ENCODE data around the gene TRMT5. TPM values are rescaled to one million over a fixed set of nuclear protein-coding genes. Genes with fewer than 3 reads are reported as not detected.

TRMT5 gene
- total and polyA plus RNA-seq, 8 donors: 12.4 to 28.1 (median 23.3) TPM

GRCh38 chr14:60986500-60986899, 5.6 kb upstream of the TRMT5 start:
- peaks cover 0 to 64% of the 10 kb centered on the region in 2 donors for H3K36me3 ChIP-seq
- intact Hi-C loops (cut with DNase I): no loop called here

GRCh38 chr14:60984196-60984595, 3.3 kb upstream of the TRMT5 start:
- no peak for ATAC-seq
- H3K27ac ChIP-seq: peak overlapping the region; percentile 35 to 66
- no peak overlapping the region for H3K4me3 ChIP-seq

More at GRCh38 chr14:60986500-60986899, 5.6 kb upstream of the TRMT5 start:
- no peak for ATAC-seq
- Histone ChIP-seq H3K4me1 (peaks cover 9 to 34% of the 10 kb centered on the region in 2 donors), H3K9me3 (no peaks in the 10 kb centered on the region), H3K27me3 (no peaks in the 10 kb centered on the region), H3K27ac (no peak overlapping the region), H3K4me3 (no peak overlapping the region)
- DNase-seq: no peak
- TF ChIP-seq, protein P1, sequence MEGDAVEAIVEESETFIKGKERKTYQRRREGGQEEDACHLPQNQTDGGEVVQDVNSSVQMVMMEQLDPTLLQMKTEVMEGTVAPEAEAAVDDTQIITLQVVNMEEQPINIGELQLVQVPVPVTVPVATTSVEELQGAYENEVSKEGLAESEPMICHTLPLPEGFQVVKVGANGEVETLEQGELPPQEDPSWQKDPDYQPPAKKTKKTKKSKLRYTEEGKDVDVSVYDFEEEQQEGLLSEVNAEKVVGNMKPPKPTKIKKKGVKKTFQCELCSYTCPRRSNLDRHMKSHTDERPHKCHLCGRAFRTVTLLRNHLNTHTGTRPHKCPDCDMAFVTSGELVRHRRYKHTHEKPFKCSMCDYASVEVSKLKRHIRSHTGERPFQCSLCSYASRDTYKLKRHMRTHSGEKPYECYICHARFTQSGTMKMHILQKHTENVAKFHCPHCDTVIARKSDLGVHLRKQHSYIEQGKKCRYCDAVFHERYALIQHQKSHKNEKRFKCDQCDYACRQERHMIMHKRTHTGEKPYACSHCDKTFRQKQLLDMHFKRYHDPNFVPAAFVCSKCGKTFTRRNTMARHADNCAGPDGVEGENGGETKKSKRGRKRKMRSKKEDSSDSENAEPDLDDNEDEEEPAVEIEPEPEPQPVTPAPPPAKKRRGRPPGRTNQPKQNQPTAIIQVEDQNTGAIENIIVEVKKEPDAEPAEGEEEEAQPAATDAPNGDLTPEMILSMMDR (IDR thresholded peaks at IDR 0.05): no peak

GRCh38 chr14:60981633-60982455, 965 bp upstream of the TRMT5 start:
- peak overlapping the region; percentile 84 to 85 for H3K27ac ChIP-seq
- H3K9me3 ChIP-seq: no peaks in the 10 kb centered on the region
- DNase-seq: no peak
- TF ChIP-seq, protein P1 (IDR thresholded peaks at IDR 0.05): no peak
- peak; percentile 49 for ATAC-seq
- peaks cover 0 to 21% of the 10 kb centered on the region in 2 donors for H3K36me3 ChIP-seq
- no peaks in the 10 kb centered on the region for H3K27me3 ChIP-seq
- H3K4me1 ChIP-seq: peaks cover 9 to 47% of the 10 kb centered on the region in 2 donors
- intact Hi-C loops (cut with DNase I): no loop called here
- H3K4me3 ChIP-seq: peak overlapping the region; percentile 71 to 78

More at GRCh38 chr14:60984196-60984595, 3.3 kb upstream of the TRMT5 start:
- Histone ChIP-seq H3K4me1 (peaks cover 9 to 47% of the 10 kb centered on the region in 2 donors), H3K9me3 (no peaks in the 10 kb centered on the region), H3K36me3 (peaks cover 0 to 41% of the 10 kb centered on the region in 2 donors), H3K27me3 (no peaks in the 10 kb centered on the region)
- TF ChIP-seq, protein P1 (IDR thresholded peaks at IDR 0.05): no peak
- intact Hi-C loops (cut with DNase I): no loop called here
- DNase-seq: no peak

DNA sequence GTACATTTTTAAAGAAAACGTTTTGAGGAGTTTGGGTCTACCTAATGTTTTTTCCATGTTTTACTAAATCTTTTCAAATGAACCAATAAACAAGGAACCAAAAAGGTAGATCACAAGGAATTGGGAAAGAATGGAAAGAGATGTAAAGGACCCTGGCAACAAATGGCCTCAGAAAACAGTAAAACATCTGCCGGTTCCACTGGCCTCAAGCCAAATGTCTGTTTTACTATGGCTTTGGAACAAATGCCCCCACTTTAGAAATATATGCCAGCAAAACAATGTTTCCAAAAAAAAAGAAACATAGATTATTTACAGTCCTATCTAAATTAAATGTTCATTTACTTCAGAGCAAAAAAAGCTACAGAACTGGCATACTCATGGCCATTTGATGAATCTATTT, 3.0 kb downstream of the TRMT5 start:
- H3K4me1 ChIP-seq: peaks cover 9 to 25% of the 10 kb centered on the region in 2 donors
- intact Hi-C loops (cut with DNase I): no loop called here

GRCh38 chr14:60975551-60975950, 5.3 kb downstream of the TRMT5 start:
- Histone ChIP-seq H3K27ac (no peak overlapping the region), H3K9me3 (no peaks in the 10 kb centered on the region), H3K27me3 (no peaks in the 10 kb centered on the region), H3K4me3 (no peak overlapping the region), H3K4me1 (peaks cover 0 to 13% of the 10 kb centered on the region in 2 donors), H3K36me3 (no peaks in the 10 kb centered on the region)
- no peak for DNase-seq
- TF ChIP-seq, protein P1 (IDR thresholded peaks at IDR 0.05): no peak
- ATAC-seq: no peak
- intact Hi-C loops (cut with DNase I): no loop called here

More for the DNA sequence above, 3.0 kb downstream of the TRMT5 start:
- no peak for DNase-seq
- H3K9me3 ChIP-seq: no peaks in the 10 kb centered on the region
- ATAC-seq: no peak
- no peaks in the 10 kb centered on the region for H3K27me3 ChIP-seq
- no peaks in the 10 kb centered on the region for H3K36me3 ChIP-seq
- TF ChIP-seq, protein P1 (IDR thresholded peaks at IDR 0.05): no peak
- no peak overlapping the region for H3K27ac ChIP-seq
- no peak overlapping the region for H3K4me3 ChIP-seq

All from left lung (tissue), 10 donors.